ENCODE measurements around the gene MINDY2. TPM values are rescaled to one million over a fixed set of nuclear protein-coding genes. Genes with fewer than 3 reads are reported as not detected.
"Not testable (repeated sequence)": the region's sequence is repeated elsewhere in the genome, so short reads cannot be mapped to it uniquely, and the experiment has no call there.

The MINDY2 gene
- total RNA-seq, 4 donors from 2014 or later, result 7.1 to 22.0 (median 9.8) TPM

DNA sequence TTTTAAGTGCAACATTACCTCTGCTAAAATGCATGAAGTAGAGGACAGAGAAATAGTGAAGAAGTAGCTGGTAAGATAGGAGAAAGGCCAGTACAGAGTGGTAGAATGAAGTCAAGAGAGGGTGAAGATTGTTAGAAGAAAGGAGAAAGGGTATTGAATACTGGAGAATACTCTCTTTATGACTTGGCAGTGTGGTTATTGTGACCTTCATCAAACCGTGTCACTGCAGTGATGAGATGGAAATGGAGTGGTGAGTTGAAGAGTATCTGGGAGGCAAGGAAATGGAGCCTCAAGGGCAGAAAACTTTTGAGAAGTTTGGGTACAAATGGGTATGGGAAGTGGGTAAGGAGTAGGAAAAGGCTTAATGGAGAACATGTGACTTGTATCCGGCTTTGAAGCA, 24.7 kb downstream of the MINDY2 start:
- Histone ChIP-seq H3K27ac (no peak overlapping the region), H3K4me3 (no peak overlapping the region), H3K36me3 (no peaks in the 10 kb centered on the region), H3K9me3 (no peaks in the 10 kb centered on the region), H3K4me1 (peaks cover 0 to 11% of the 10 kb centered on the region in 2 donors), H3K27me3 (no peaks in the 10 kb centered on the region)
- intact Hi-C loops (cut with DNase I; ENCODE audit: low total_unique reads) (no loop called here), in situ Hi-C loops (cut with MboI; ENCODE audit: low sequenced_read_pairs in 4 of 4) (no loop called here)
- TF ChIP-seq POLR2A (IDR thresholded peaks at IDR 0.05) (no peak), CTCF (IDR thresholded peaks at IDR 0.05 in 4 of 5, conservative IDR thresholded peaks at IDR 0.05 in 1 of 5) (no peak)
- DNase-seq (no peak), ATAC-seq (no peak)

- in situ Hi-C loops (cut with MboI; ENCODE audit: low sequenced_read_pairs in 4 of 4), result no loop called here
- no peak for TF ChIP-seq POLR2A (IDR thresholded peaks at IDR 0.05)
- no peak for TF ChIP-seq CTCF (IDR thresholded peaks at IDR 0.05 in 4 of 5, conservative IDR thresholded peaks at IDR 0.05 in 1 of 5)
- Histone ChIP-seq H3K9me3 (no peaks in the 10 kb centered on the region), H3K27me3 (no peaks in the 10 kb centered on the region), H3K27ac (no peak overlapping the region), H3K36me3 (no peaks in the 10 kb centered on the region), H3K4me1 (peaks cover 0 to 11% of the 10 kb centered on the region in 2 donors), H3K4me3 (no peak overlapping the region)
- ATAC-seq, result no peak
- intact Hi-C loops (cut with DNase I; ENCODE audit: low total_unique reads), result no loop called here
- no peak for DNase-seq
Observed at GRCh38 chr15:58797505-58797904, 26.4 kb downstream of the MINDY2 start.

- Histone ChIP-seq H3K27me3 (no peaks in the 10 kb centered on the region), H3K27ac (no peak overlapping the region), H3K36me3 (no peaks in the 10 kb centered on the region), H3K4me3 (no peak overlapping the region), H3K9me3 (no peaks in the 10 kb centered on the region), H3K4me1 (no peaks in the 10 kb centered on the region)
- intact Hi-C loops (cut with DNase I; ENCODE audit: low total_unique reads) (no loop called here), in situ Hi-C loops (cut with MboI; ENCODE audit: low sequenced_read_pairs in 4 of 4) (no loop called here)
- ATAC-seq, result no peak
- TF ChIP-seq POLR2A (IDR thresholded peaks at IDR 0.05), result no peak
- TF ChIP-seq CTCF (IDR thresholded peaks at IDR 0.05 in 4 of 5, conservative IDR thresholded peaks at IDR 0.05 in 1 of 5), result no peak
- DNase-seq, result no peak
Observed at GRCh38 chr15:58805095-58805494, 34.0 kb downstream of the MINDY2 start.

DNA sequence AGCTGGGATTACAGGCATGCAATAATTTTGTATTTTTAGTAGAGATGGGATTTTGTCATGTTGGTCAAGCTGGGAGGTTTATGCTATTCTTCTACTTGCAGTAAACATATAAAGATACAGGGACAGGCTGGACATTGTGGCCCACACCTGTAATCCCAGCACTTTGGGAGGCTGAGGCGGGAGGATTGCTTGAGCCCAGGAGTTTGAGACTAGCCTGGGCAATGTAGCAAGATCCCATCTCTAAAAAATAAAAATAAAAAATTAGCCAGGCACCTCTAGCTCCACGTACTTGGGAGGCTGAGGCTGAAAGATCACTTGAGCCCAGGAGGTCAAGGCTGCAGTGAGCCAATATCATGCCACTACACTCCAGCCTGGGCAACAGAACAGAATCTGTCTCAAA, 52.2 kb downstream of the MINDY2 start:
- in situ Hi-C loops (cut with MboI; ENCODE audit: low sequenced_read_pairs in 4 of 4); H3K4me3 ChIP-seq; intact Hi-C loops (cut with DNase I; ENCODE audit: low total_unique reads); DNase-seq; ATAC-seq; H3K27me3 ChIP-seq; H3K27ac ChIP-seq; H3K4me1 ChIP-seq; H3K9me3 ChIP-seq: not testable (repeated sequence)
- H3K36me3 ChIP-seq, result peaks cover 0 to 18% of the 10 kb centered on the region in 2 donors

- Histone ChIP-seq H3K4me1 (no peaks in the 10 kb centered on the region), H3K9me3 (no peaks in the 10 kb centered on the region), H3K27ac (no peak overlapping the region), H3K36me3 (peaks cover 0 to 40% of the 10 kb centered on the region in 2 donors), H3K27me3 (no peaks in the 10 kb centered on the region), H3K4me3 (no peak overlapping the region)
- DNase-seq (no peak), ATAC-seq (no peak)
- TF ChIP-seq POLR2A (IDR thresholded peaks at IDR 0.05) (no peak), CTCF (IDR thresholded peaks at IDR 0.05 in 4 of 5, conservative IDR thresholded peaks at IDR 0.05 in 1 of 5) (no peak)
- in situ Hi-C loops (cut with MboI; ENCODE audit: low sequenced_read_pairs in 4 of 4), result no loop called here
- intact Hi-C loops (cut with DNase I; ENCODE audit: low total_unique reads), result no loop called here
Observed at GRCh38 chr15:58830556-58830955, 59.5 kb downstream of the MINDY2 start.

GRCh38 chr15:58833681-58834426, 62.8 kb downstream of the MINDY2 start:
- H3K4me3 ChIP-seq; H3K27ac ChIP-seq; DNase-seq; ATAC-seq; H3K27me3 ChIP-seq; H3K4me1 ChIP-seq; H3K9me3 ChIP-seq; intact Hi-C loops (cut with DNase I; ENCODE audit: low total_unique reads); in situ Hi-C loops (cut with MboI; ENCODE audit: low sequenced_read_pairs in 4 of 4): not testable (repeated sequence)
- H3K36me3 ChIP-seq, result peaks cover 0 to 22% of the 10 kb centered on the region in 2 donors

All from gastrocnemius medialis (tissue), 4 donors.